EH (cell line): ENCODE measurements around the gene FAM180B.

Experiments
- DNase-seq: peaks from one replicate; pipeline ENCODE4 v3.0.0-alpha.2; 2015; ENCODE audit warnings: low read depth

The FAM180B gene

GRCh38 chr11:47569646-47570045 lies 16.8 kb upstream of the FAM180B start:
- DNase-seq, result no peak

GRCh38 chr11:47570651-47571356 lies 15.7 kb upstream of the FAM180B start:
- no peak for DNase-seq

GRCh38 chr11:47571357-47571729 lies 15.1 kb upstream of the FAM180B start:
- no peak for DNase-seq

- peak; percentile 85 for DNase-seq
Measured at GRCh38 chr11:47571895-47572294, 14.6 kb upstream of the FAM180B start.

GRCh38 chr11:47572715-47573255 lies 13.7 kb upstream of the FAM180B start:
- no peak for DNase-seq

- DNase-seq, result no peak
Measured at GRCh38 chr11:47573321-47573720, 13.2 kb upstream of the FAM180B start.

- DNase-seq, result peak; percentile 41
Measured at GRCh38 chr11:47577460-47578041, 8.9 kb upstream of the FAM180B start.

GRCh38 chr11:47578524-47579494 lies 7.7 kb upstream of the FAM180B start, which contains the start of the genes KBTBD4 and NDUFS3:
Gene KBTBD4 (minus strand): TSS chr11:47578970. CDS start chr11:47578951, 19 bp downstream.
Gene NDUFS3 (plus strand): TSS chr11:47579074. CDS start chr11:47579092, 18 bp downstream.
- peak; percentile 85 for DNase-seq

GRCh38 chr11:47583844-47584243 lies 2.6 kb upstream of the FAM180B start:
- no peak for DNase-seq

- no peak for DNase-seq
Measured at GRCh38 chr11:47587039-47587716, 700 bp downstream of the FAM180B start.

GRCh38 chr11:47587723-47588326 lies 1.3 kb downstream of the FAM180B start:
- DNase-seq, result no peak

GRCh38 chr11:47589118-47589517 lies 2.6 kb downstream of the FAM180B start:
- no peak for DNase-seq

- DNase-seq, result no peak
Measured at GRCh38 chr11:47589584-47589976, 3.1 kb downstream of the FAM180B start.

- no peak for DNase-seq
Measured at GRCh38 chr11:47589977-47590861, 3.7 kb downstream of the FAM180B start.

GRCh38 chr11:47591764-47592163 lies 5.3 kb downstream of the FAM180B start:
- DNase-seq, result no peak

GRCh38 chr11:47592251-47592650 lies 5.8 kb downstream of the FAM180B start:
- no peak for DNase-seq

- DNase-seq, result no peak
Measured at GRCh38 chr11:47592970-47593369, 6.5 kb downstream of the FAM180B start.

- DNase-seq, result no peak
Measured at GRCh38 chr11:47593492-47593933, 7.0 kb downstream of the FAM180B start.

- DNase-seq, result no peak
Measured at GRCh38 chr11:47593934-47594855, 7.7 kb downstream of the FAM180B start, which contains the start of gene C1QTNF4. Gene C1QTNF4 (minus strand): TSS chr11:47594411. CDS start chr11:47590810, 3,601 bp downstream.
